HepG2 (cell line): ENCODE results near the gene TNFAIP8L3. TPM values are rescaled to one million over a fixed set of nuclear protein-coding genes. Genes with fewer than 3 reads are reported as not detected.

Experiments
- ATAC-seq: fragments of 200-7000 bp; cut with Tn5 transposase; 3 replicates; pipeline ENCODE4 v1.9.1; 2020; ENCODE audit warnings: mild to moderate bottlenecking, moderate library complexity
- BruUV-seq: library from RNA; stranded (reverse); fragments of 400-500 nt; replicated peaks from 2 replicates; lab custom pipeline; 2021; lab: Mats Ljungman, UMichigan
- CTCF ChIA-PET: fragments of 300-600 bp; formaldehyde crosslinking; extraction: SDS; loops from one replicate; lab custom pipeline; 2021; ENCODE audit warnings: low total read pairs, inconsistent platforms, low intra/inter-chr PET ratio; lab: Yijun Ruan, JAX
- POLR2A ChIA-PET: fragments of 350-600 bp; sonication (Branson Sonifier 250); formaldehyde crosslinking; loops from one replicate; lab custom pipeline; 2020; ENCODE audit warnings: antibody characterized with exemption, inconsistent platforms; lab: Yijun Ruan, JAX
- DNase-seq: peaks from one replicate; pipeline ENCODE4 v3.0.0-alpha.2; 2015; ENCODE audit warnings: low spot score
- FAIRE-seq: peaks from 3 replicates; lab custom pipeline; 2011; peaks lifted over from hg19 to GRCh38; lab: Jason Lieb, UNC
- H2AFZ ChIP-seq: one replicate; pipeline ENCODE4 v1.6.1; 2011; ENCODE audit warnings: low read length, inconsistent platforms
- H3K27ac ChIP-seq: fragments of 300-600 bp; 3 replicates; pipeline ENCODE4 v1.8.0; 2011; ENCODE audit warnings: mixed run types, mild to moderate bottlenecking, mixed read lengths, low read length, inconsistent platforms; ENCODE audit not compliant: insufficient read depth; ENCODE audit errors: extremely low read length
- H3K27me3 ChIP-seq, 2 experiments: fragments of 200-600 bp in 1 of 2; 2 replicates in 1 of 2; 3 replicates in 1 of 2; pipeline versions ENCODE4 v1.6.0 to v1.8.0; 2011; ENCODE audit warnings: low read length in 2 of 2, mild to moderate bottlenecking in 2 of 2, moderate library complexity in 2 of 2, inconsistent platforms in 1 of 2; ENCODE audit not compliant: insufficient read depth in 2 of 2, control insufficient read depth in 1 of 2
- H3K36me3 ChIP-seq, 2 experiments: fragments of 200-600 bp in 1 of 2; replicated peaks in 1 of 2; 2 replicates in 1 of 2; 3 replicates in 1 of 2; pipeline versions ENCODE4 v1.5.1 to v1.8.0; 2011; ENCODE audit warnings: low read length in 2 of 2, inconsistent platforms in 1 of 2; ENCODE audit not compliant: insufficient read depth in 2 of 2, control insufficient read depth in 1 of 2
- H3K4me1 ChIP-seq: 2 replicates; pipeline ENCODE4 v1.5.1; 2012; ENCODE audit warnings: low read length, inconsistent platforms; ENCODE audit not compliant: insufficient read depth
- H3K4me2 ChIP-seq: 2 replicates; pipeline ENCODE4 v1.6.0; 2011; ENCODE audit warnings: low read depth, low read length, inconsistent platforms
- H3K4me3 ChIP-seq, 3 experiments: fragments of 200-600 bp in 1 of 3; sonication (generic), shearing (Covaris generic) in 1 of 3; replicated peaks in 1 of 3; 2 replicates each; pipeline ENCODE4 v1.5.1; 2011 to 2016; ENCODE audit warnings: low read length in 3 of 3, inconsistent platforms in 2 of 3, low read depth in 2 of 3, mild to moderate bottlenecking in 2 of 3, control low read depth in 1 of 3, mixed read lengths in 1 of 3; ENCODE audit not compliant: insufficient read depth in 1 of 3
- H3K79me2 ChIP-seq: one replicate; pipeline ENCODE4 v1.6.1; 2011; ENCODE audit warnings: low read length, inconsistent platforms; ENCODE audit not compliant: insufficient read depth
- H3K9ac ChIP-seq: 2 replicates; pipeline ENCODE4 v1.6.0; 2011; ENCODE audit warnings: mild to moderate bottlenecking, low read depth, low read length, inconsistent platforms; ENCODE audit not compliant: insufficient read depth
- H3K9me3 ChIP-seq: 2 replicates; pipeline ENCODE4 v1.5.1; 2012; ENCODE audit warnings: mild to moderate bottlenecking, low read length
- H4K20me1 ChIP-seq: 2 replicates; pipeline ENCODE4 v1.6.0; 2011; ENCODE audit warnings: inconsistent platforms, mild to moderate bottlenecking, low read length, moderate library complexity; ENCODE audit not compliant: insufficient read depth
- CEBPB ChIP-seq: IDR thresholded peaks from 2 replicates; pipeline ENCODE4 v1.6.1; 2011; ENCODE audit warnings: low read depth, low read length, improper control_type of control experiment, borderline replicate concordance
- CHD4 ChIP-seq: fragments of 200-600 bp; sonication (generic); IDR thresholded peaks from 2 replicates; pipeline ENCODE4 v1.7.0; 2017; ENCODE audit warnings: mild to moderate bottlenecking, low read length, borderline replicate concordance
- MAFF ChIP-seq: IDR thresholded peaks from 2 replicates; pipeline ENCODE4 v1.6.1; 2011; ENCODE audit warnings: low read depth, low read length, improper control_type of control experiment
- MBD4 ChIP-seq: IDR thresholded peaks from 2 replicates; pipeline ENCODE4 v1.6.1; 2012; ENCODE audit warnings: low read length, inconsistent platforms, borderline replicate concordance
- NR2F2 ChIP-seq: IDR thresholded peaks from 2 replicates; pipeline ENCODE4 v1.6.1; 2012; ENCODE audit warnings: low read depth, inconsistent platforms, borderline replicate concordance
- PATZ1 ChIP-seq: sonication (generic); formaldehyde crosslinking; IDR thresholded peaks from 2 replicates; pipeline ENCODE4 v1.4.0; 2020; ENCODE audit warnings: missing genetic modification reagents
- TEAD3 ChIP-seq: optimal IDR thresholded peaks from 2 replicates; pipeline ENCODE3; 2016; ENCODE audit warnings: borderline replicate concordance
- ZNF362 ChIP-seq: sonication (generic); formaldehyde crosslinking; IDR thresholded peaks from 2 replicates; pipeline ENCODE4 v1.4.0; 2020; ENCODE audit warnings: missing genetic modification reagents, mild to moderate bottlenecking, borderline replicate concordance
- WGBS: methylation state at CpG from one replicate; pipeline ENCODE4 v1.1.6; 2017; ENCODE audit warnings: low lambda C conversion rate; 5-methylcytosine and 5-hydroxymethylcytosine counted together
- in situ Hi-C: cut with HindIII; loops from 2 replicates; pipeline ENCODE4 v1.10.0; 2017; ENCODE audit warnings: low pct_unique_long_range_greater_than_20kb; ENCODE audit not compliant: extremely low pct_ligation_motif_present
- intact Hi-C: fragments of 100-400 bp; cut with micrococcal nuclease; formaldehyde crosslinking; loops from one replicate; pipeline ENCODE4 v1.10.0; 2022; ENCODE audit not compliant: unreplicated experiment
- polyA plus RNA-seq, 8 experiments: library from polyadenylated mRNA; depleted of rRNA in 3 of 8; stranded (reverse) in 7 of 8; unstranded in 1 of 8; fragments of >200 nt; fragmentation: Illumina TruSeq in 4 of 8; extraction: Trizol in 4 of 8; gene quantifications; 2 replicates each; pipeline versions ENCODE4 v1.2.1 to v1.2.3, GENCODE V29; 2011 to 2016; ENCODE audit warnings: low read depth in 4 of 8, missing spikeins in 1 of 8, mixed read lengths in 1 of 8; ENCODE audit not compliant: insufficient read depth in 1 of 8
- total RNA-seq, 5 experiments: library from RNA; depleted of rRNA; stranded (reverse); fragments of >200 nt; fragmentation: Illumina TruSeq; extraction: Trizol; gene quantifications; 2 replicates each; pipeline ENCODE4 v1.2.3, GENCODE V29; 2016; ENCODE audit warnings: low read depth in 1 of 5

The TNFAIP8L3 gene
- total and polyA plus RNA-seq, 2 of the 13 experiments (the other 11 are each of a cell fraction or from before 2014, with no cell fraction given) = 0.15 to 4.0 TPM

- TF ChIP-seq ZNF362 (CRISPR knock-in tag) (no peak), NR2F2 (0 out of 2 replicates have a peak, but pooled peaks have one; percentile 26), CHD4 (no peak), TEAD3 (CRISPR knock-in tag) (peak; percentile 10), PATZ1 (CRISPR knock-in tag) (peak; percentile 78), MAFF (no peak)
Measured at GRCh38 chr15:51046799-51047449, 47.8 kb downstream of the TNFAIP8L3 start (continued).

GRCh38 chr15:51046016-51046415 lies 48.7 kb downstream of the TNFAIP8L3 start:
- 88% methylated on average over 2 of the region's 2 CpGs for WGBS
- Histone ChIP-seq H3K36me3 (no peaks in the 10 kb centered on the region), H3K9me3 (no peaks in the 10 kb centered on the region), H4K20me1 (peaks cover 14% of the 10 kb centered on the region; the same call in 1 of the 2 replicates), H3K27ac (no peak overlapping the region), H3K79me2 (peaks cover 19% of the 10 kb centered on the region), H3K27me3 (no peaks in the 10 kb centered on the region), H3K9ac (no peak overlapping the region), H3K4me2 (no peak overlapping the region), H3K4me3 (no peak overlapping the region), H3K4me1 (peaks cover 36% of the 10 kb centered on the region), H2AFZ (no peak overlapping the region)
- POLR2A ChIA-PET = interaction anchor here (1.2 kb wide), 1 partner anchor 9 kb away, joined by 5 read pairs; no protein-coding TSS in a partner anchor
- no peak for FAIRE-seq
- intact Hi-C loops = loop anchor here (5.0 kb wide), 1 partner anchor 46 kb away; the partner anchor contains the start of gene TNFAIP8L3
- peak; percentile 68 for TF ChIP-seq CEBPB
- no peak for TF ChIP-seq MBD4
- DNase-seq = peak; percentile 12
- CTCF ChIA-PET = no interaction called here
- BruUV-seq = no TSS peak
- ATAC-seq = no peak
- in situ Hi-C loops = no loop called here
